WTC11 (cell line): ENCODE measurements around the gene NANOGP8. TPM values are rescaled to one million over a fixed set of nuclear protein-coding genes. Genes with fewer than 3 reads are reported as not detected.

ENCODE experiments used
- ATAC-seq: fragments of 200-7000 bp; cut with Tn5 transposase; 2 replicates; pipeline ENCODE4 v1.10.0; 2021; ENCODE audit warnings: mild to moderate bottlenecking, moderate library complexity
- CTCF ChIA-PET: fragments of 300-600 bp; sonication (Branson Sonifier 250); formaldehyde crosslinking; loops from one replicate; lab custom pipeline; 2021; ENCODE audit warnings: antibody characterized with exemption; lab: Charles Lee
- POLR2A ChIA-PET: fragments of 350-600 bp; sonication (Branson Sonifier 250); formaldehyde crosslinking; loops from one replicate; lab custom pipeline; 2021; ENCODE audit warnings: antibody characterized with exemption; lab: Charles Lee
- DNase-seq: peaks from one replicate; pipeline ENCODE4 v3.0.0; 2021; ENCODE audit warnings: low spot score
- H3K27ac Mint-ChIP-seq: 2 replicates; pipeline ENCODE4 v1.8.0; 2021; ENCODE audit warnings: mixed read lengths
- H3K27me3 Mint-ChIP-seq: 2 replicates; pipeline ENCODE4 v1.8.0; 2021; ENCODE audit warnings: low read depth, mild to moderate bottlenecking, moderate library complexity, mixed read lengths
- H3K36me3 Mint-ChIP-seq: 2 replicates; pipeline ENCODE4 v1.8.0; 2021; ENCODE audit warnings: mixed read lengths
- H3K4me1 Mint-ChIP-seq: 2 replicates; pipeline ENCODE4 v1.8.0; 2022; ENCODE audit warnings: mixed read lengths
- H3K4me3 Mint-ChIP-seq: 2 replicates; pipeline ENCODE4 v1.8.0; 2021; ENCODE audit warnings: mild to moderate bottlenecking, moderate library complexity, mixed read lengths
- H3K9me3 Mint-ChIP-seq: 2 replicates; pipeline ENCODE4 v1.8.0; 2021; ENCODE audit warnings: mixed read lengths
- CBFB ChIP-seq: sonication (generic); formaldehyde crosslinking; IDR thresholded peaks from 2 replicates; pipeline ENCODE4 v1.8.1; 2022; ENCODE audit warnings: mild to moderate bottlenecking, low read depth, missing genetic modification reagents
- CTCF ChIP-seq: fragments of 200-600 bp; IDR thresholded peaks from 2 replicates; pipeline ENCODE4 v1.8.0; 2022; ENCODE audit warnings: antibody characterized with exemption
- ELF4 ChIP-seq: sonication (generic); formaldehyde crosslinking; IDR thresholded peaks from 2 replicates; pipeline ENCODE4 v1.8.1; 2022; ENCODE audit warnings: low read depth, mild to moderate bottlenecking, moderate library complexity, missing genetic modification reagents
- GRHL2 ChIP-seq: fragments of 250-450 bp; sonication (Bioruptor Pico); IDR thresholded peaks from 2 replicates; pipeline ENCODE4 v1.8.0; 2022; ENCODE audit warnings: mild to moderate bottlenecking, moderate library complexity; ENCODE audit not compliant: insufficient replicate concordance, severe bottlenecking
- HMGXB4 ChIP-seq: sonication (generic); formaldehyde crosslinking; IDR thresholded peaks from 2 replicates; pipeline ENCODE4 v1.8.1; 2023; ENCODE audit warnings: mild to moderate bottlenecking, moderate library complexity, missing genetic modification reagents
- IRF2 ChIP-seq: sonication (generic); formaldehyde crosslinking; IDR thresholded peaks from 2 replicates; pipeline ENCODE4 v1.8.0; 2022; ENCODE audit warnings: low read depth, missing genetic modification reagents, borderline replicate concordance
- JAZF1 ChIP-seq: fragments of 250-450 bp; sonication (Bioruptor Pico); IDR thresholded peaks from 2 replicates; pipeline ENCODE4 v1.9.0; 2021; ENCODE audit warnings: moderate library complexity, mild to moderate bottlenecking, inconsistent platforms
- NFE2L1 ChIP-seq: sonication (generic); formaldehyde crosslinking; IDR thresholded peaks from 2 replicates; pipeline ENCODE4 v1.8.1; 2023; ENCODE audit warnings: missing genetic modification reagents
- NR1H2 ChIP-seq: sonication (generic); formaldehyde crosslinking; IDR thresholded peaks from 2 replicates; pipeline ENCODE4 v1.9.0; 2021; ENCODE audit warnings: mild to moderate bottlenecking, moderate library complexity, missing genetic modification reagents
- PRRX2 ChIP-seq: fragments of 250-450 bp; sonication (Bioruptor Pico); IDR thresholded peaks from 2 replicates; pipeline ENCODE4 v1.8.0; 2021; ENCODE audit warnings: mild to moderate bottlenecking
- RELA ChIP-seq: sonication (generic); formaldehyde crosslinking; IDR thresholded peaks from 2 replicates; pipeline ENCODE4 v1.8.1; 2022; ENCODE audit warnings: missing genetic modification reagents, mild to moderate bottlenecking, borderline replicate concordance
- SMAD4 ChIP-seq: sonication (generic); formaldehyde crosslinking; IDR thresholded peaks from 2 replicates; pipeline ENCODE4 v1.8.0; 2022; ENCODE audit warnings: mild to moderate bottlenecking, missing genetic modification reagents
- SOX15 ChIP-seq: fragments of 250-450 bp; sonication (Bioruptor Pico); IDR thresholded peaks from 2 replicates; pipeline ENCODE4 v1.9.0; 2021; ENCODE audit warnings: mild to moderate bottlenecking
- TP53 ChIP-seq: sonication (generic); formaldehyde crosslinking; IDR thresholded peaks from 2 replicates; pipeline ENCODE4 v1.8.1; 2023; ENCODE audit warnings: mild to moderate bottlenecking, missing genetic modification reagents
- ZNF138 ChIP-seq: sonication (generic); formaldehyde crosslinking; conservative IDR thresholded peaks from 2 replicates; pipeline ENCODE4 v1.8.1; 2022; ENCODE audit warnings: mild to moderate bottlenecking, moderate library complexity, missing genetic modification reagents
- ZNF396 ChIP-seq: fragments of 250-450 bp; sonication (Bioruptor Pico); IDR thresholded peaks from 2 replicates; pipeline ENCODE4 v1.8.0; 2021; ENCODE audit warnings: mild to moderate bottlenecking, moderate library complexity, borderline replicate concordance
- ZNF512 ChIP-seq: sonication (generic); formaldehyde crosslinking; IDR thresholded peaks from 2 replicates; pipeline ENCODE4 v1.8.1; 2022; ENCODE audit warnings: missing genetic modification reagents, borderline replicate concordance
- ZNF532 ChIP-seq: fragments of 250-450 bp; sonication (Bioruptor Pico); IDR thresholded peaks from 2 replicates; pipeline ENCODE4 v1.9.0; 2021; ENCODE audit warnings: mild to moderate bottlenecking, borderline replicate concordance
- total RNA-seq: library from RNA; stranded (reverse); gene quantifications from 3 replicates; pipeline ENCODE4 v1.2.3, GENCODE V29; 2021

The NANOGP8 gene
- total RNA-seq, 1 experiment from 2014 or later, result 2.1 TPM

GRCh38 chr15:35123743-35124142 lies 38.6 kb upstream of the NANOGP8 start:
- ATAC-seq (no peak), DNase-seq (no peak)
- peaks cover 5% of the 10 kb centered on the region for H3K36me3 Mint-ChIP-seq
- no peak overlapping the region for H3K27ac Mint-ChIP-seq
- no peak overlapping the region for H3K4me3 Mint-ChIP-seq
- peaks cover 19% of the 10 kb centered on the region for H3K9me3 Mint-ChIP-seq
- peaks cover 7% of the 10 kb centered on the region; the same call in 1 of the 2 replicates for H3K4me1 Mint-ChIP-seq
- CTCF ChIA-PET, result no interaction called here
- POLR2A ChIA-PET, result no interaction called here
- no peaks in the 10 kb centered on the region for H3K27me3 Mint-ChIP-seq
- TF ChIP-seq SMAD4 (CRISPR knock-in tag), result no peak
- TF ChIP-seq ZNF532, result no peak
- no peak for TF ChIP-seq ZNF396 (CRISPR knock-in tag)
- no peak for TF ChIP-seq ZNF138 (CRISPR knock-in tag)
- TF ChIP-seq CBFB (CRISPR knock-in tag), result no peak
- no peak for TF ChIP-seq JAZF1 (CRISPR knock-in tag)
- no peak for TF ChIP-seq SOX15 (CRISPR knock-in tag)
- no peak for TF ChIP-seq ELF4 (CRISPR knock-in tag)
- no peak for TF ChIP-seq TP53 (CRISPR knock-in tag)
- no peak for TF ChIP-seq NR1H2 (CRISPR knock-in tag)
- TF ChIP-seq ZNF512, result no peak
- TF ChIP-seq CTCF, result no peak
- no peak for TF ChIP-seq GRHL2
- no peak for TF ChIP-seq NFE2L1 (CRISPR knock-in tag)
- no peak for TF ChIP-seq IRF2 (CRISPR knock-in tag)
- no peak for TF ChIP-seq PRRX2 (CRISPR knock-in tag)
- TF ChIP-seq RELA, result no peak
- TF ChIP-seq HMGXB4, result no peak
